Measurements from ENCODE around the gene IQSEC1. TPM values are rescaled to one million over a fixed set of nuclear protein-coding genes. Genes with fewer than 3 reads are reported as not detected.

The IQSEC1 gene
- total RNA-seq, 4 donors from 2014 or later: 33.6 to 72.0 (median 55.9) TPM

DNA sequence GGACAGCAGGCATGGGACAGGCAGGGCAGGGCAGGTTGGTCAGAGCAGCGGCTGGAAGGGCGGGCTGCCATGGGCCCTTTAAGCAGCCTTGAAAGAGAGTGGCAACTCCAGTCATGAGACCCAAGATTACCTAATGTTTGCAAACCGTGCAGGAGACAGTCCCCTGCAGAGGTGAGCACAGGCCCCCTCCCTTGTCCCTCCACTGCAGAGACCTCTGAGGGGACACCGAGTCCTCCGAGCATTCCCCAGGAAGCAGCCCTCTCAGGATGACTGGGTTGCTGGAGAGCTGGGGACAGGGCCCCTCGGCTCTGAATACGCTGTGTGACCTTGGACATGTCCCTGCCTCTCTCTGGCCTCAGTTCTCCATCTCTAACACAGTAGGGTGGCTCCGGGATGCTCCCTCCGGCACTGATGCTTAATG is 81.4 kb downstream of the IQSEC1 start:
- DNase-seq (ENCODE audit: low spot score) (no peak), ATAC-seq (ENCODE audit: low FRiP score) (no peak)
- TF ChIP-seq, protein P1, sequence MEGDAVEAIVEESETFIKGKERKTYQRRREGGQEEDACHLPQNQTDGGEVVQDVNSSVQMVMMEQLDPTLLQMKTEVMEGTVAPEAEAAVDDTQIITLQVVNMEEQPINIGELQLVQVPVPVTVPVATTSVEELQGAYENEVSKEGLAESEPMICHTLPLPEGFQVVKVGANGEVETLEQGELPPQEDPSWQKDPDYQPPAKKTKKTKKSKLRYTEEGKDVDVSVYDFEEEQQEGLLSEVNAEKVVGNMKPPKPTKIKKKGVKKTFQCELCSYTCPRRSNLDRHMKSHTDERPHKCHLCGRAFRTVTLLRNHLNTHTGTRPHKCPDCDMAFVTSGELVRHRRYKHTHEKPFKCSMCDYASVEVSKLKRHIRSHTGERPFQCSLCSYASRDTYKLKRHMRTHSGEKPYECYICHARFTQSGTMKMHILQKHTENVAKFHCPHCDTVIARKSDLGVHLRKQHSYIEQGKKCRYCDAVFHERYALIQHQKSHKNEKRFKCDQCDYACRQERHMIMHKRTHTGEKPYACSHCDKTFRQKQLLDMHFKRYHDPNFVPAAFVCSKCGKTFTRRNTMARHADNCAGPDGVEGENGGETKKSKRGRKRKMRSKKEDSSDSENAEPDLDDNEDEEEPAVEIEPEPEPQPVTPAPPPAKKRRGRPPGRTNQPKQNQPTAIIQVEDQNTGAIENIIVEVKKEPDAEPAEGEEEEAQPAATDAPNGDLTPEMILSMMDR (IDR thresholded peaks at IDR 0.05): no peak

- TF ChIP-seq, protein P1 (IDR thresholded peaks at IDR 0.05): no peak
Observed at GRCh38 chr3:12991481-12991837, 81.8 kb downstream of the IQSEC1 start.

DNA sequence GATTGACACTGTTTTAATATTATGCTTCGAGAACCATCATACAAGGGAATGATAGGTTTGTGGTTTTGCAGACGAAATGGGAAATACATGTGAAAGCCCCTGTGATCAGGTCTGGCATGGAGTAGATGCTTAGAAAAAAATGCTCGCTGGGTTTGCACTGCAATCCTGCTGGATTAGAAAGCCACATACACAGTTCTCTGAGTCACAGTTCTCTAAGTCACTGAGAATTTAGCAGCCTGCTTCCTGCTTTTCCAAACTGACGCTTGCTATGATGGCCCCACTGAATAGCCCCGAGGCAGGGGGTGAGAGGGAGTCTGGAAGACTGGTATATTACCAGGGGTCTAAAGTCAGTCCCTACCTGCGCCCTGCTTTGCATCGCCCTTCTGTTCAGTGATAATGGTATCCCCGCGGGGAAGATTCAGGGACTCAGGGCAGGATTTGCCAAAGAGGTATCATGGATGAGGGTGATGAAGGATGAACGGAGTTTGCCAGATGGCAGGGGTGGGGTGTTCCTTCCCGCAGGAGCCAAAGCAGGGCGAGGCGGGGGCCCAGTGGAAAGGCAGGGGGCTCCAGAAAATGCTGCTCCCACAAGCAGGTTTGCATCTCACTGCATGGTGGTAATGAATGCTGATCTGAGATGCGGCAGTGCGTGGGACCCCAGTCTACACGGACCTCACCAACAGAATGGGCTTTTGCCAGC is 82.3 kb downstream of the IQSEC1 start:
- no peak for DNase-seq (ENCODE audit: low spot score)
- no peak for ATAC-seq (ENCODE audit: low FRiP score)
- TF ChIP-seq, protein P1 (IDR thresholded peaks at IDR 0.05): no peak

More at GRCh38 chr3:12991481-12991837, 81.8 kb downstream of the IQSEC1 start:
- ATAC-seq (ENCODE audit: low FRiP score): no peak
- DNase-seq (ENCODE audit: low spot score): no peak

- TF ChIP-seq, protein P1 (IDR thresholded peaks at IDR 0.05): no peak
- no peak for DNase-seq (ENCODE audit: low spot score)
- ATAC-seq (ENCODE audit: low FRiP score): no peak
Observed at GRCh38 chr3:12990306-12990705, 82.9 kb downstream of the IQSEC1 start.

DNA sequence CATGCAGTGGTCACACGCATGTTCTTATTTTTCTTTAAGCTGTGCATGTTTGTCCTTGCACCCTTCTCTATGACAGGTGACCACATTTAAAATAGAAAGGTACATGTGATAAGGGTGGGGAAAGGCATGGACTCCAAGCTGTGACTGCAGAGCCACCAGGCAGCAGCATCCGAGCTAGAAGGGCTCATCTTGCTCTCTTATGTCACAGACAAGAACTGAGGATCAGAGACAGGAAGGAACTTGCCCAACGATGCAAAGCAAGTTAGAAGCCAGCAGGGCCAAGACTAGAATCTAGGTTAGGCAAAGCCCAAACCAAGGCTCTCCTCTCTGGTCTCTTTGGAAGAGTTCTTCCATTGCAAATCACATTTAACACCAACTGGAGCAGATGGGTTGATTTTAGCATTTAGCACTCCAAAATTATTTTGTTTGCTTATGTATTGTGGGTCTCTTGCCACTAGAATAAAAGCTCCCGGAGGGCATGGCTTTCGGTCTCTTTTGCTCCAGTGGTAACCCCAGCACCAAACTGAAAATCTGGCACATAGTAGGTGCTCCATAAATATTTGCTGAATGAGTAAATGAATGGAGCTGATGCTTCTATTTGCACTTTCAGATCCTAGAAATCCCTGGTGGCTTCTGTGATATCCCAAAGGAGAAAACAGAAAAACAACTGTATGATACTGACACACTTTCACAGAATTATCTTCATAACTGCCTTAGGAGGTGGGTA is 84.3 kb downstream of the IQSEC1 start:
- DNase-seq (ENCODE audit: low spot score): no peak
- TF ChIP-seq, protein P1 (IDR thresholded peaks at IDR 0.05): no peak
- no peak for ATAC-seq (ENCODE audit: low FRiP score)

- ATAC-seq (ENCODE audit: low FRiP score) (no peak), DNase-seq (ENCODE audit: low spot score) (no peak)
- TF ChIP-seq, protein P1 (IDR thresholded peaks at IDR 0.05): no peak
Observed at GRCh38 chr3:12987602-12988001, 85.6 kb downstream of the IQSEC1 start.

- TF ChIP-seq, protein P1 (IDR thresholded peaks at IDR 0.05): no peak
- no peak for ATAC-seq (ENCODE audit: low FRiP score)
- no peak for DNase-seq (ENCODE audit: low spot score)
Observed at GRCh38 chr3:12986986-12987385, 86.2 kb downstream of the IQSEC1 start.

Data from omental fat pad (tissue), 4 donors.